H1 (cell line): ENCODE results near the gene BIN1. TPM values are rescaled to one million over a fixed set of nuclear protein-coding genes. Genes with fewer than 3 reads are reported as not detected.

Experiments
- ATF2 ChIP-seq: IDR thresholded peaks from 2 replicates; pipeline ENCODE4 v1.6.1; 2012; ENCODE audit warnings: low read length, inconsistent platforms
- BACH1 ChIP-seq: IDR thresholded peaks from 2 replicates; pipeline ENCODE4 v1.6.1; 2012; ENCODE audit warnings: low read length, improper control_type of control experiment
- BRCA1 ChIP-seq: IDR thresholded peaks from 2 replicates; pipeline ENCODE4 v1.6.1; 2012; ENCODE audit warnings: low read depth, low read length, improper control_type of control experiment
- CTCF ChIP-seq, 3 experiments: IDR thresholded peaks; 1 replicate in 2 of 3; 2 replicates in 1 of 3; pipeline versions ENCODE4 v1.5.1 to v1.6.1; 2011; ENCODE audit warnings: low read length in 3 of 3, mild to moderate bottlenecking in 3 of 3, inconsistent platforms in 2 of 3, low read depth in 1 of 3, moderate library complexity in 1 of 3; ENCODE audit not compliant: insufficient read depth in 1 of 3; ENCODE audit errors: control extremely low read depth in 1 of 3
- EGR1 ChIP-seq: IDR thresholded peaks from 2 replicates; pipeline ENCODE4 v1.6.1; 2011; ENCODE audit warnings: low read depth, low read length, borderline replicate concordance
- HDAC6 ChIP-seq: IDR thresholded peaks from one replicate; pipeline ENCODE4 v1.7.1; 2012; ENCODE audit warnings: low read depth, mild to moderate bottlenecking, inconsistent platforms, low read length, moderate library complexity
- KDM1A ChIP-seq: fragments of 200-600, 300-600 bp; sonication (generic); IDR thresholded peaks from 2 replicates; pipeline ENCODE4 v1.7.1; 2016; ENCODE audit warnings: mild to moderate bottlenecking, low read length, borderline replicate concordance
- KDM4A ChIP-seq: IDR thresholded peaks from one replicate; pipeline ENCODE4 v1.7.1; 2012; ENCODE audit warnings: low read depth, mild to moderate bottlenecking, moderate library complexity, low read length, inconsistent platforms; ENCODE audit not compliant: severe bottlenecking
- NRF1 ChIP-seq: IDR thresholded peaks from 2 replicates; pipeline ENCODE4 v1.6.1; 2011; ENCODE audit warnings: mild to moderate bottlenecking, low read depth, low read length, improper control_type of control experiment
- RFX5 ChIP-seq: IDR thresholded peaks from 2 replicates; pipeline ENCODE4 v1.6.1; 2011; ENCODE audit warnings: low read depth, low read length, improper control_type of control experiment, borderline replicate concordance
- TEAD4 ChIP-seq: IDR thresholded peaks from 2 replicates; pipeline ENCODE4 v1.6.1; 2012; ENCODE audit warnings: low read depth, low read length, inconsistent platforms, mixed read lengths
- YY1 ChIP-seq: IDR thresholded peaks from 2 replicates; pipeline ENCODE4 v1.6.1; 2011; ENCODE audit warnings: low read depth, mild to moderate bottlenecking, low read length
- polyA plus RNA-seq, 7 experiments: library from polyadenylated mRNA; depleted of rRNA in 3 of 7; stranded (reverse) in 5 of 7; unstranded in 2 of 7; fragments of >200 nt in 5 of 7; fragments of 200-250 nt in 2 of 7; gene quantifications; 1 replicate in 5 of 7; 2 replicates in 1 of 7; 4 replicates in 1 of 7; pipeline versions ENCODE4 v1.2.1 to v1.2.3, GENCODE V29; 2011 to 2013; ENCODE audit warnings: missing spikeins in 2 of 7, mixed read lengths in 2 of 7
- total RNA-seq: library from RNA; stranded (reverse); fragmentation: NEBNext Ultra II Directional; extraction: Animal tissue kit (Norgen Biotek cat#: 25700); gene quantifications from 2 replicates; pipeline ENCODE4 v1.2.1, GENCODE V29; 2021
- TF ChIP-seq, protein P1 (sequence below): IDR thresholded peaks from 2 replicates; pipeline ENCODE4 v1.6.1; 2012; ENCODE audit warnings: inconsistent platforms

BIN1 gene
- total and polyA plus RNA-seq, 2 of the 8 experiments (the other 6 are each of a cell fraction or from before 2014, with no cell fraction given), result 23.6 to 35.6 TPM

DNA sequence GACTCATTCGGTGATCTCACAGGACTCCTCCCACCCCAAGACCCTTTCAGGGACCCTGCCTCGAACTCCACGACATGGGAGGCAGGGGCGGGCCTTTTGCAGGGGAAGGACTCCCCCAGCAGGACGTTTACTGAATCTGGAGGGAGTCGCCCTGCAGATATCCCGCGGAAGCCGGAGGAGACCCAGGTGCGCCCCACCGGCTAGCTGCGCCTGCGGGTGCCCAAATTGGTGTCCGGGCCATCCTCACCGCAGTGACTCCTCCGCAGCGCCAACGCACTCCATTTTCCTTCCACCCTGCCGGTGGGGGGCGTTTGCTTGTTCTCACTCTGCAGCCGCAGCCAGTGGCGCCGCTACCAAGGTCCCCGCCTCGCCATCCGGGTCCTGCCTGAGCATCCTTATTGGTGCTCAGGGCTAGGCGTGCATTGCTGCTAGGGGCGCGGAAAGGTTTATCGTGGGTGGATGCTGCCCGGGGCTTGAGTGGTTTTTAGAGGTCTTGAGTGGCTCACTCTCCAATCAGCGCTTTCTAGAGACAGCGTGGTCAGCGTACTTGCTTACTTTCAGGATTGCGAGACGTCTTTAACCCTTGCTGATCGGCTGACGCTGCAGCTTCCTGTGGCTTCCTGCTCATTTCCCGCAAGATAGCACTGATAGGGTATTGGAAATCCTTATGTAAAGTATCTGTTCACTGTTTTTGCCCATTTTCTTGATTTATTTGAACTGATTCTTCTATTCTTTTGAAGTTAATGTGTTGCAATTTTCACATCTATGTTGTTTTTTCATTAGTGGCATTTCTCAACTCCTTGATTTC is 81.4 kb downstream of the BIN1 start (continued):
- no peak for TF ChIP-seq ATF2
- 0 out of 2 replicates have a peak, but pooled peaks have one; percentile 36 for TF ChIP-seq RFX5
- no peak for TF ChIP-seq BRCA1
- no peak for TF ChIP-seq NRF1
- TF ChIP-seq BACH1, result peak; percentile 53; the same call in 1 of the 2 replicates
- TF ChIP-seq HDAC6, result no peak
- no peak for TF ChIP-seq TEAD4
- peak; percentile 24; the same call in 1 of the 2 replicates for TF ChIP-seq KDM1A
- peak in 2 of 3 experiments; percentile 29 to 48; a peak in 3 of 4 replicates for TF ChIP-seq CTCF (IDR thresholded peaks at IDR 0.05; ENCODE audit: control extremely low read depth in 1 of 3, insufficient read depth in 1 of 3, low read depth in 1 of 3, low read length in 3 of 3)
- TF ChIP-seq, protein P1, sequence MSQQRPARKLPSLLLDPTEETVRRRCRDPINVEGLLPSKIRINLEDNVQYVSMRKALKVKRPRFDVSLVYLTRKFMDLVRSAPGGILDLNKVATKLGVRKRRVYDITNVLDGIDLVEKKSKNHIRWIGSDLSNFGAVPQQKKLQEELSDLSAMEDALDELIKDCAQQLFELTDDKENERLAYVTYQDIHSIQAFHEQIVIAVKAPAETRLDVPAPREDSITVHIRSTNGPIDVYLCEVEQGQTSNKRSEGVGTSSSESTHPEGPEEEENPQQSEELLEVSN, result peak; percentile 46
- TF ChIP-seq YY1, result peak; percentile 79
- no peak for TF ChIP-seq EGR1
- TF ChIP-seq KDM4A, result peak; percentile 93
